Neuronal stem cell (in vitro differentiated cells): ENCODE data around the gene UGT1A5.
A peak's percentile ranks its signal among the peaks of the same experiment; 100 is the strongest.

Source experiments
- DNase-seq: peaks from one replicate; pipeline ENCODE4 v3.0.0-alpha.2; 2013; ENCODE audit warnings: low spot score
- H2AFZ ChIP-seq: one replicate; pipeline ENCODE4 v1.6.1; 2013; ENCODE audit warnings: mild to moderate bottlenecking, low read length, inconsistent platforms
- H2AK5ac ChIP-seq: 2 replicates; pipeline ENCODE4 v1.6.1; 2013; ENCODE audit warnings: low read depth, mild to moderate bottlenecking, inconsistent platforms, low read length, moderate library complexity, mixed read lengths
- H2BK120ac ChIP-seq: 2 replicates; pipeline ENCODE4 v1.6.1; 2013; ENCODE audit warnings: low read depth, mild to moderate bottlenecking, inconsistent platforms, low read length, moderate library complexity, mixed read lengths
- H2BK12ac ChIP-seq: one replicate; pipeline ENCODE4 v1.6.1; 2013; ENCODE audit warnings: low read length, inconsistent platforms
- H2BK15ac ChIP-seq: 2 replicates; pipeline ENCODE4 v1.6.1; 2013; ENCODE audit warnings: mild to moderate bottlenecking, low read length, inconsistent platforms, mixed read lengths
- H2BK5ac ChIP-seq: one replicate; pipeline ENCODE4 v1.6.1; 2013; ENCODE audit warnings: inconsistent platforms, mild to moderate bottlenecking, low read length, moderate library complexity
- H3K14ac ChIP-seq: one replicate; pipeline ENCODE4 v1.6.1; 2013; ENCODE audit warnings: low read length, inconsistent platforms
- H3K18ac ChIP-seq: 2 replicates; pipeline ENCODE4 v1.6.1; 2013; ENCODE audit warnings: low read length, inconsistent platforms
- H3K23ac ChIP-seq: 2 replicates; pipeline ENCODE4 v1.6.1; 2013; ENCODE audit warnings: low read depth, mild to moderate bottlenecking, mixed read lengths, low read length, inconsistent platforms; ENCODE audit not compliant: poor library complexity
- H3K27ac ChIP-seq: replicated peaks from 3 replicates; pipeline ENCODE4 v1.5.1; 2013; ENCODE audit warnings: low read length, inconsistent platforms
- H3K27me3 ChIP-seq, 3 experiments: 2 replicates each; pipeline ENCODE4 v1.6.1; 2013; ENCODE audit warnings: low read length in 3 of 3, mild to moderate bottlenecking in 2 of 3, inconsistent platforms in 1 of 3, low read depth in 1 of 3, mixed read lengths in 1 of 3, moderate library complexity in 1 of 3; ENCODE audit not compliant: control insufficient read depth in 3 of 3, insufficient read depth in 3 of 3
- H3K36me3 ChIP-seq, 2 donors: replicated peaks in 1 of 2; 2 replicates each; pipeline ENCODE4 v1.6.1; 2013; ENCODE audit warnings: low read length in 2 of 2; ENCODE audit not compliant: control insufficient read depth in 2 of 2, insufficient read depth in 2 of 2
- H3K4ac ChIP-seq: 2 replicates; pipeline ENCODE4 v1.6.1; 2013; ENCODE audit warnings: inconsistent platforms, mild to moderate bottlenecking, low read length, moderate library complexity
- H3K4me1 ChIP-seq, 2 donors: 1 replicate in 1 of 2; 2 replicates in 1 of 2; pipeline ENCODE4 v1.6.1; 2013; ENCODE audit warnings: low read length in 2 of 2, low read depth in 1 of 2; ENCODE audit not compliant: control insufficient read depth in 2 of 2, insufficient read depth in 1 of 2
- H3K4me2 ChIP-seq: one replicate; pipeline ENCODE4 v1.6.1; 2013; ENCODE audit warnings: mild to moderate bottlenecking, low read length, inconsistent platforms; ENCODE audit not compliant: insufficient read depth, poor library complexity, severe bottlenecking
- H3K4me3 ChIP-seq, 2 donors: 2 replicates each; pipeline ENCODE4 v1.5.1; 2013; ENCODE audit warnings: low read length in 2 of 2, mild to moderate bottlenecking in 2 of 2, inconsistent platforms in 1 of 2, moderate library complexity in 1 of 2
- H3K79me1 ChIP-seq: one replicate; pipeline ENCODE4 v1.6.1; 2013; ENCODE audit warnings: low read depth, mild to moderate bottlenecking, inconsistent platforms, low read length, moderate library complexity
- H3K9ac ChIP-seq: one replicate; pipeline ENCODE4 v1.6.1; 2013; ENCODE audit warnings: mild to moderate bottlenecking, low read depth, low read length, inconsistent platforms; ENCODE audit not compliant: poor library complexity
- H3K9me3 ChIP-seq, 2 donors: replicated peaks in 1 of 2; 2 replicates each; pipeline versions ENCODE3 to v1.6.1; 2013; ENCODE audit warnings: low read length in 2 of 2, mild to moderate bottlenecking in 2 of 2, inconsistent platforms in 1 of 2, low read depth in 1 of 2, mixed read lengths in 1 of 2, moderate library complexity in 1 of 2; ENCODE audit not compliant: control insufficient read depth in 2 of 2, insufficient read depth in 1 of 2
- H4K8ac ChIP-seq: one replicate; pipeline ENCODE4 v1.6.1; 2013; ENCODE audit warnings: low read depth, mild to moderate bottlenecking, inconsistent platforms, low read length, moderate library complexity
- H4K91ac ChIP-seq: one replicate; pipeline ENCODE4 v1.6.1; 2013; ENCODE audit warnings: low read length, low read depth, mild to moderate bottlenecking, inconsistent platforms; ENCODE audit not compliant: poor library complexity
- WGBS, 2 donors: extraction: QIAGEN DNeasy Blood & Tissue Kit; methylation state at CpG; one replicate each; pipeline ENCODE4 v1.1.7; 2013; ENCODE audit warnings: missing lambda C conversion rate in 2 of 2, mixed read lengths in 1 of 2; ENCODE audit not compliant: insufficient read length in 2 of 2, insufficient replicate concordance in 1 of 2; ENCODE audit errors: extremely low coverage in 2 of 2; 5-methylcytosine and 5-hydroxymethylcytosine counted together

Gene UGT1A5

DNA sequence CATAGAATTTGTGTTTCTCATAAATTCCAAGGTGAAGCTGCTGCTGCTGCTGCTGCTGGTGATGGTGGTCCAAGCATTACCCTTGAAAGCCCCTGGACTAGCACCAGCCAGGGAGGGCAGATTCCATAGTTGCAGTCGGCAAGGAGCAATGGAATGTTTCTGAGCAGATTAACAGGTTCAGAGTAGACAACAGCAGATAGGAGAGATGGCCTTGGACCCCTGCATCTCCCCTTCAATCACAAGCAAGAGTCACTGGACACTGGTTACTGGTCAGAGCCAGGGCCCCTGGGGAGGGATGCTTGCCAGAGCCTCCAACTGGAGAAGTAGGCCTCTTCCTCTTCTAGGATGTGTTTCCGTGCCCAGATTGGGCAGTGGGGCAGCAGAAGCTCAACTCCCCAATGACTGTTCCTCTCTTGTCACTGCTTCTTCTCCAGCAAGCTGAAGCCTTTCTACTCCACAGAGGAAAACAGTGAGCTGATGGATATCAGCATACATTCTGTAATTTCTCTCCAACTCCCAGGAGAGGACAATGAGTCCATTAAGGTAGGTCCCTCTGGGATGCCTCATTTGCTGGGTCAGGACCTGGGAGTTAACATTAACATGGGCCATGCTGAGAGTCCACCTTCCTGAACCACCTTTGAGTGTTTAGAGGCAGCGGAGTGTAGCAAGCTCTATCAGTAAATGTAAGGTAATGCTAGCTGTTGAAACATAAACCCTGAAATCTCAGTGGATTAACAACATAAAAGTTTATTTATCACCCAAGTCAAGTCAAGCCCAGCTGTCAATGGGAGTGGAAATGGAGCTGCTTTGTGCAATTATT lies 100.7 kb downstream of the UGT1A5 start:
- Histone ChIP-seq H3K4me2 (no peak overlapping the region), H2AFZ (no peak overlapping the region), H2BK5ac (no peak overlapping the region), H2BK15ac (no peak overlapping the region), H2BK120ac (no peak overlapping the region), H3K4me3 (no peak overlapping the region), H3K4ac (no peak overlapping the region), H3K27me3 (peaks cover 0 to 2% (median 0%) of the 10 kb centered on the region in 3 experiments), H3K79me1 (no peaks in the 10 kb centered on the region), H3K9ac (no peak overlapping the region), H3K27ac (no peak overlapping the region), H4K8ac (no peak overlapping the region), H3K18ac (no peak overlapping the region), H4K91ac (no peak overlapping the region), H2BK12ac (no peak overlapping the region), H3K23ac (no peak overlapping the region), H2AK5ac (no peak overlapping the region), H3K9me3 (no peaks in the 10 kb centered on the region), H3K4me1 (no peaks in the 10 kb centered on the region), H3K14ac (no peak overlapping the region), H3K36me3 (no peaks in the 10 kb centered on the region)
- no peak for DNase-seq
- no CpG with 5 or more reads among the region's 3 CpGs for whole genome bisulfite sequencing, 2 donors

DNA sequence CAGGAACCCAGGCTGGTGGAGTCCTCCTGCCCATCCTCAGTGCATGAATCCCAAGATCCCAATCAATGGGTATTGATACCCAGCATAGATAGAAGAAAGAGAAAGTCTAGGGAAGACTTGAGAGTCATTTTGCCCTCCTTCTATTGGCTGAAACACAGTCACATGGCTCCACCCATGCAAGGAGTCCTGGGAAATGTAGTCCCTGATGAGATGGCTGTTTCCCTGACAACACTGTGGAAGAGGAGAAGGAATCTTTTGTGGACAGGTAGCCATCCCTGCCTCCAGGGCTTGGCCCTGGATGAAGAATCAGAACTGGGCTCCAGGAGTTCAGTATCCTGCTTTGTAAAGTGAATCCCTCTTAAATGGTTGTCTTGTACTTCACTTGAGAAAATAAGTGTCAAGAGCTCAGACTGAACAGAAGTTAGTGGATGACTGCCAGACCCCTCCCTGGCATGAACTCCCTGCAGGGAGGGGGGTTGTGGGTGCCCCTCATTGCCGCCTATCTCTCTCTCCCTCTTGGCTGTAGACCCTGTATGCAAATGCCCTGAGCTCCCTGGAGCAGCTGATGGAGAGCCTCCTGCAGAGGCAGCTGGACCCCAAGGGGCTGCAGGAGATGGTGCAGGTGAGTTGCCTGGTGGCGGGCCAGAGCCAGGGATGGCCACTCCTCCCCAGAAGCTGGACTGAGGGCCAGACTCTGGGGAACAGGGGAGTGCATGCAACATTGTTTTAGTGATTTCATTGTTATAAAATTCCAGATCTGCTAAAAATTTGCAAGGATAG lies 101.5 kb downstream of the UGT1A5 start:
- Histone ChIP-seq H2BK120ac (no peak overlapping the region), H3K27me3 (no peaks in the 10 kb centered on the region), H2AK5ac (no peak overlapping the region), H3K14ac (no peak overlapping the region), H3K9ac (no peak overlapping the region), H4K91ac (no peak overlapping the region), H2BK12ac (no peak overlapping the region), H2BK15ac (no peak overlapping the region), H3K18ac (peak overlapping the region; percentile 71), H2AFZ (no peak overlapping the region), H3K36me3 (no peaks in the 10 kb centered on the region), H4K8ac (no peak overlapping the region), H3K79me1 (no peaks in the 10 kb centered on the region), H3K4me2 (no peak overlapping the region), H3K4ac (no peak overlapping the region), H3K23ac (no peak overlapping the region), H3K4me3 (no peak overlapping the region), H3K27ac (no peak overlapping the region), H3K9me3 (no peaks in the 10 kb centered on the region), H2BK5ac (no peak overlapping the region), H3K4me1 (no peaks in the 10 kb centered on the region)
- whole genome bisulfite sequencing, 2 donors, result no CpG with 5 or more reads among the region's 2 CpGs
- DNase-seq, result no peak

DNA sequence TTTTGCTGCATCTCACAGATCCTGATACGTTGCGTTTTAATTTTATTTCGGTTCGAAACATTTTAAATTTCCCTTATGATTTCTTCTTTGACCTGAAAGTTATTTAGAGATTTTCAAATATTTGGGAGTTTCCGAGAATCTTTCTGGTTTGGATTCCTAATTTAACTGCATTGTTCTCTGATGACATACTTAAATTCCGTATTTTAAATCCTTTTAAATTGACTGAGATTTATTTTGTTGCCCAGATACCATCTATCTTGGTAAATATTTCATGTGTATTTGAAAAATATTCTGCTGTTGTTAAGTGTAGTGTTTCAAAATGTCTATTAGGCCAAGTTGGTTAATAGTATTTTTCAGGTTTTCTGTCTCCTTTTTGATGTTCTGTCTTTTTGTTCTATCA lies 103.2 kb downstream of the UGT1A5 start:
- H4K8ac ChIP-seq, result no peak overlapping the region
- H3K23ac ChIP-seq, result no peak overlapping the region
- no peak overlapping the region for H3K14ac ChIP-seq
- no peak overlapping the region for H3K4me3 ChIP-seq
- no CpG with 5 or more reads among the region's 6 CpGs for WGBS, 2 donors
- H3K18ac ChIP-seq, result no peak overlapping the region
- H3K27ac ChIP-seq, result no peak overlapping the region
- H2BK120ac ChIP-seq, result no peak overlapping the region
- H3K4me2 ChIP-seq, result no peak overlapping the region
- DNase-seq, result no peak
- H2BK5ac ChIP-seq, result no peak overlapping the region
- no peak overlapping the region for H2BK15ac ChIP-seq
- peaks cover 0 to 2% of the 10 kb centered on the region in 2 donors for H3K4me1 ChIP-seq
- no peaks in the 10 kb centered on the region for H3K79me1 ChIP-seq
- no peak overlapping the region for H3K4ac ChIP-seq
- H3K9me3 ChIP-seq, result no peaks in the 10 kb centered on the region
- no peak overlapping the region for H2BK12ac ChIP-seq
- no peaks in the 10 kb centered on the region for H3K36me3 ChIP-seq
- no peak overlapping the region for H4K91ac ChIP-seq
- H3K9ac ChIP-seq, result no peak overlapping the region
- H3K27me3 ChIP-seq, result peaks cover 0 to 3% (median 0%) of the 10 kb centered on the region in 3 experiments
- no peak overlapping the region for H2AFZ ChIP-seq
- no peak overlapping the region for H2AK5ac ChIP-seq

DNA sequence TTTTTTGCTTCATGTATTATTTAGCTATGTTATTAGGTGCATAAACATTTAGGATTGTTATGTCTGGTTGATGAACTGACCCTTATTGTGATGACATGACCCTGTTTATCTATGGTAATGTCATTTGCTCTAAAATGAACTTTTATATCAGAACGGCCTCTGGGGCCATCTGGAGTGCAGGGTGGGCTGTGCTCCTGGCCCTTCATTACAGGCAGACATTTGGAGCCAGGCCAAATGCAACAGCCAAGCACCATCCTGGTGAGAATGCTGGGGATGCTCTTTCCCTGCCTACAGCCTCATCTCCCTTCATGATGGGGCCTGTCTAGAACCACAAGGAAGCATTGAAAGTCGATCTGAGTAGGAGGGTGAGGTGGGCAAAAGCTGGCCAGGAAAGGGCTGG lies 103.6 kb downstream of the UGT1A5 start:
- Histone ChIP-seq H3K9me3 (no peaks in the 10 kb centered on the region), H4K91ac (no peak overlapping the region), H2BK5ac (no peak overlapping the region), H3K23ac (peak overlapping the region; percentile 28), H3K18ac (no peak overlapping the region), H3K4ac (no peak overlapping the region), H3K9ac (no peak overlapping the region), H3K4me2 (no peak overlapping the region), H2AK5ac (no peak overlapping the region), H4K8ac (no peak overlapping the region), H3K4me3 (no peak overlapping the region), H3K36me3 (no peaks in the 10 kb centered on the region), H3K27ac (no peak overlapping the region), H3K27me3 (peaks cover 0 to 3% (median 0%) of the 10 kb centered on the region in 3 experiments), H2BK120ac (no peak overlapping the region), H2BK12ac (no peak overlapping the region), H3K79me1 (no peaks in the 10 kb centered on the region), H2BK15ac (no peak overlapping the region), H2AFZ (no peak overlapping the region), H3K14ac (no peak overlapping the region), H3K4me1 (peaks cover 0 to 2% of the 10 kb centered on the region in 2 donors)
- WGBS, 2 donors, result no CpG with 5 or more reads among the region's 2 CpGs
- no peak for DNase-seq
